Measurements from ENCODE around the gene PITPNC1. TPM values are rescaled to one million over a fixed set of nuclear protein-coding genes. Genes with fewer than 3 reads are reported as not detected.

PITPNC1 gene
- total and polyA plus RNA-seq, 2 experiments from 2014 or later: 5.8 to 7.3 TPM

- H3K4me1 ChIP-seq (ENCODE audit: insufficient read depth): peaks cover 14% of the 10 kb centered on the region
- peaks cover 37% of the 10 kb centered on the region for H3F3A ChIP-seq (ENCODE audit: insufficient read depth)
- H3K79me2 ChIP-seq (ENCODE audit: insufficient read depth): peaks cover 86% of the 10 kb centered on the region
- DNase-seq: no peak
- H3K27me3 ChIP-seq (replicated peaks; ENCODE audit: insufficient read depth): no peaks in the 10 kb centered on the region
- no peaks in the 10 kb centered on the region for H4K20me1 ChIP-seq (ENCODE audit: insufficient read depth)
- no peak for TF ChIP-seq EZH2 (IDR thresholded peaks at IDR 0.05; ENCODE audit: insufficient read depth, poor library complexity, severe bottlenecking)
- TF ChIP-seq EZH2phosphoT487 (IDR thresholded peaks at IDR 0.05; ENCODE audit: insufficient read depth, low read depth): no peak
- no peaks in the 10 kb centered on the region for H3K9me2 ChIP-seq (ENCODE audit: insufficient read depth)
- no peak overlapping the region for H2AFZ ChIP-seq
- in situ Hi-C loops (cut with MboI): no loop called here
- H3K27ac ChIP-seq: peak overlapping the region; percentile 81
- 99% methylated on average over 6 of the region's 6 CpGs for WGBS, 2 experiments (ENCODE audit: low coverage in 1 of 2, low lambda C conversion rate in 2 of 2, missing lambda C conversion rate in 2 of 2)
- H3K9me3 ChIP-seq (ENCODE audit: low read depth): no peaks in the 10 kb centered on the region
- H3K4me3 ChIP-seq: peak overlapping the region; percentile 48; the same call in 1 of the 2 replicates
- H3K4me2 ChIP-seq (ENCODE audit: unreplicated experiment): peak overlapping the region; percentile 53
- no peaks in the 10 kb centered on the region for H3K36me3 ChIP-seq (ENCODE audit: low read depth)
- peak overlapping the region; percentile 71; the same call in 1 of the 2 replicates for H3K9ac ChIP-seq
These were observed 13.0 kb downstream of the PITPNC1 start for GRCh38 chr17:67390006-67390645.

DNA sequence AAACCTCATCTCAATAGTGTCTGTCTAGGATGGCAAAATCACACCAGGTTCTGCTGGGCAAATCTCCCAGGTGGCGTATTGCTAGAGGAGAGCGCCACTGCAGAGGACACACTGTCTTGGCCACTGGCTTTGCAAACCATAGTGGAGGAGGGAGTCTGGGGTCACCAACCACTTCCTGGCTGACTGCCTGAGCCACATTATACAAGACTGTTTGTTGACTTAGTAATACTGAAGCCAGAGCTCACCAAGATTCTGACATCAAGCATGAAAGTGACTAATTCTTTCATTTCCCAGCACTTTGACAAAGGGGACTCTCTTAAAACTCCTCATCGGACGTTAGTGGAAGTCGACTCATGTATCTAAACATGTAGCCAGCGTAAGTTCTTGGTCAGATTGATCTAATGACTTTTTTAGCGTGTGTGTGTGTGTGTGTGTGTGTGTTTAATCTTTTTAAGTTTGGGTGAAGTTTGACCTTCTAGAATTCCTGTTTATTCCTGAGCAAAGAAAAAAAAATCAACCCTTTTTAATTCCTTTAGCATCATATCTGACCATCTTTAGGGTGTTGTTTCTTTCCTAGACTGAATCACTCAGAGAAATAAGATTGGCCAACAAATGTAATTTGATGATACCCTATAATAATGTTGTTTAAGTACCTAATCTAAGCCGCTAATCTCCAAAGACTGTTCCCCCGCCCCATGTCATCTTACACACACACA is 13.7 kb downstream of the PITPNC1 start:
- H3K4me3 ChIP-seq: peak overlapping the region; percentile 48

DNA sequence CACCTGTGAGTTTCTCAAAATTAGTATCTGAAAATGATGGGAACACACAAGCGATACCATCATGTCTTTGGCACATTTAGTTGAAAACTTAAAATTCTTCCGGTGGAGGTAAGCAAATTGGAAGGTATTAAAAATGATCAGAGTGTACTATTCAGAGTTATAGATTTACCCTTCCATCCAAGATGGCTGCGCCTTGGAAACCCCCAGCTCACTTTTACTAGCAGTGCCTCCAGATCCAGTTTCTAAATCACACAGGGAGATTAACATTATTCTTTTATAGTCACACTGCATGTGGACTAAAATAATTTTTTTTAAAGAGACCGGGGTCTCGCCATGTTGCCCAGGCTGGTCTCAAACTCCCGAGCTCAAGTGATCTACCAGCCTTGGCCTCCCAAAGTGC is 15.0 kb downstream of the PITPNC1 start:
- peaks cover 85% of the 10 kb centered on the region for H3K79me2 ChIP-seq (ENCODE audit: insufficient read depth)

More for the DNA sequence above, 13.7 kb downstream of the PITPNC1 start:
- Histone ChIP-seq H3K9me2 (ENCODE audit: insufficient read depth) (no peaks in the 10 kb centered on the region), H3K4me1 (ENCODE audit: insufficient read depth) (peaks cover 14% of the 10 kb centered on the region), H3K27ac (peak overlapping the region; percentile 81), H3K36me3 (ENCODE audit: low read depth) (no peaks in the 10 kb centered on the region), H2AFZ (no peak overlapping the region), H3F3A (ENCODE audit: insufficient read depth) (peaks cover 37% of the 10 kb centered on the region), H3K9ac (peak overlapping the region; percentile 71), H3K27me3 (replicated peaks; ENCODE audit: insufficient read depth) (no peaks in the 10 kb centered on the region), H3K79me2 (ENCODE audit: insufficient read depth) (peaks cover 86% of the 10 kb centered on the region), H3K4me2 (ENCODE audit: unreplicated experiment) (peak overlapping the region; percentile 53), H4K20me1 (ENCODE audit: insufficient read depth) (no peaks in the 10 kb centered on the region), H3K9me3 (ENCODE audit: low read depth) (no peaks in the 10 kb centered on the region)
- WGBS, 2 experiments (ENCODE audit: low coverage in 1 of 2, low lambda C conversion rate in 2 of 2, missing lambda C conversion rate in 2 of 2): 24 to 30% methylated on average over 9 of the region's 9 CpGs
- 0 out of 2 replicates have a peak, but pooled peaks have one; percentile 45 for TF ChIP-seq EZH2phosphoT487 (IDR thresholded peaks at IDR 0.05; ENCODE audit: insufficient read depth, low read depth)
- TF ChIP-seq EZH2 (IDR thresholded peaks at IDR 0.05; ENCODE audit: insufficient read depth, poor library complexity, severe bottlenecking): no peak
- DNase-seq: peak; percentile 95
- in situ Hi-C loops (cut with MboI): no loop called here

DNA sequence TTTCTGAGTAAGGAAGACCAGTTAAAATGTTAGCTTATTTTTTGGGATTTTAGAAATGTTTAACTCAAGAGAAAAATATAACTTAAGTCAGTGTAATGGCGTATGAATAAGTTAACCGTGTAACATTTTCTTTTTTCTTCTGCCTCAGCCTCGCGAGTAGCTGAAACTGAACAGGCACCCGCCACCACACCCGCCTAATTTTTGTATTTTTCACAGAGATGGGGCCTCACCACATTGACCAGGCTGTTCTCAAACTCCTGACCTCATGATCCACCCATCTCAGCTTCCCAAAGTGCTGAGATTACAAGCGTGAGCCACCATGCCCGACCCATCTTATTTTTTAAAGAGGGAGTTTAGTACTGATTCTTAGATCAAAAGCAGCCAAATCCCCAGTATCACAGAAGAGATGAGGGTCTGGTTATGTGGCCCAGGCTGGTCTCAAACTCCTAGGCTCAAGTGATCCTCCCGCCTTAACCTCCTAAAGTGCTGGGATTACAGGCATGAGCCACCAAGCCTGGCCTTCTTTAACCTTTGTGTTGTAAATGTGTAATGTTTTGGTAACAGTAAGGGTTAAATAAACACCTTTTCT is 16.8 kb downstream of the PITPNC1 start:
- Histone ChIP-seq H3K27me3 (replicated peaks; ENCODE audit: insufficient read depth) (no peaks in the 10 kb centered on the region), H3K4me2 (ENCODE audit: unreplicated experiment) (no peak overlapping the region), H3K36me3 (ENCODE audit: low read depth) (no peaks in the 10 kb centered on the region), H3K4me3 (no peak overlapping the region), H3K79me2 (ENCODE audit: insufficient read depth) (peaks cover 84% of the 10 kb centered on the region), H3K27ac (no peak overlapping the region), H3F3A (ENCODE audit: insufficient read depth) (peaks cover 37% of the 10 kb centered on the region), H3K4me1 (ENCODE audit: insufficient read depth) (peaks cover 14% of the 10 kb centered on the region), H3K9me3 (ENCODE audit: low read depth) (no peaks in the 10 kb centered on the region), H3K9me2 (ENCODE audit: insufficient read depth) (no peaks in the 10 kb centered on the region), H4K20me1 (ENCODE audit: insufficient read depth) (no peaks in the 10 kb centered on the region), H2AFZ (no peak overlapping the region), H3K9ac (no peak overlapping the region)
- DNase-seq: no peak
- WGBS, 2 experiments (ENCODE audit: low coverage in 1 of 2, low lambda C conversion rate in 2 of 2, missing lambda C conversion rate in 2 of 2): 93 to 95% methylated on average over 9 of the region's 9 CpGs
- in situ Hi-C loops (cut with MboI): no loop called here
- TF ChIP-seq EZH2 (IDR thresholded peaks at IDR 0.05; ENCODE audit: insufficient read depth, poor library complexity, severe bottlenecking) (no peak), EZH2phosphoT487 (IDR thresholded peaks at IDR 0.05; ENCODE audit: insufficient read depth, low read depth) (no peak)

More for the DNA sequence above, 15.0 kb downstream of the PITPNC1 start:
- H3K9me2 ChIP-seq (ENCODE audit: insufficient read depth): no peaks in the 10 kb centered on the region
- H2AFZ ChIP-seq: no peak overlapping the region
- H3F3A ChIP-seq (ENCODE audit: insufficient read depth): peaks cover 37% of the 10 kb centered on the region
- WGBS, 2 experiments (ENCODE audit: low coverage in 1 of 2, low lambda C conversion rate in 2 of 2, missing lambda C conversion rate in 2 of 2): 93 to 98% methylated on average over 6 of the region's 6 CpGs
- H4K20me1 ChIP-seq (ENCODE audit: insufficient read depth): no peaks in the 10 kb centered on the region
- in situ Hi-C loops (cut with MboI): no loop called here
- no peaks in the 10 kb centered on the region for H3K9me3 ChIP-seq (ENCODE audit: low read depth)
- H3K27me3 ChIP-seq (replicated peaks; ENCODE audit: insufficient read depth): no peaks in the 10 kb centered on the region
- no peaks in the 10 kb centered on the region for H3K36me3 ChIP-seq (ENCODE audit: low read depth)
- no peak for DNase-seq
- H3K4me3 ChIP-seq: no peak overlapping the region
- H3K4me1 ChIP-seq (ENCODE audit: insufficient read depth): peaks cover 14% of the 10 kb centered on the region
- no peak overlapping the region for H3K9ac ChIP-seq
- TF ChIP-seq EZH2 (IDR thresholded peaks at IDR 0.05; ENCODE audit: insufficient read depth, poor library complexity, severe bottlenecking) (no peak), EZH2phosphoT487 (IDR thresholded peaks at IDR 0.05; ENCODE audit: insufficient read depth, low read depth) (no peak)
- no peak overlapping the region for H3K4me2 ChIP-seq (ENCODE audit: unreplicated experiment)
- H3K27ac ChIP-seq: peak overlapping the region; percentile 81

Data from GM23248 (cell line).